ENCODE results near the gene PIKFYVE.
"Not testable (repeated sequence)": the region's sequence is repeated elsewhere in the genome, so short reads cannot be mapped to it uniquely, and the experiment has no call there.

The PIKFYVE gene

GRCh38 chr2:208373460-208374089 is 107.5 kb downstream of the PIKFYVE start:
- POLR2A ChIA-PET = no interaction called here
- peak; percentile 54 for DNase-seq (ENCODE audit: extremely low spot score)
- TF ChIP-seq, protein P1, sequence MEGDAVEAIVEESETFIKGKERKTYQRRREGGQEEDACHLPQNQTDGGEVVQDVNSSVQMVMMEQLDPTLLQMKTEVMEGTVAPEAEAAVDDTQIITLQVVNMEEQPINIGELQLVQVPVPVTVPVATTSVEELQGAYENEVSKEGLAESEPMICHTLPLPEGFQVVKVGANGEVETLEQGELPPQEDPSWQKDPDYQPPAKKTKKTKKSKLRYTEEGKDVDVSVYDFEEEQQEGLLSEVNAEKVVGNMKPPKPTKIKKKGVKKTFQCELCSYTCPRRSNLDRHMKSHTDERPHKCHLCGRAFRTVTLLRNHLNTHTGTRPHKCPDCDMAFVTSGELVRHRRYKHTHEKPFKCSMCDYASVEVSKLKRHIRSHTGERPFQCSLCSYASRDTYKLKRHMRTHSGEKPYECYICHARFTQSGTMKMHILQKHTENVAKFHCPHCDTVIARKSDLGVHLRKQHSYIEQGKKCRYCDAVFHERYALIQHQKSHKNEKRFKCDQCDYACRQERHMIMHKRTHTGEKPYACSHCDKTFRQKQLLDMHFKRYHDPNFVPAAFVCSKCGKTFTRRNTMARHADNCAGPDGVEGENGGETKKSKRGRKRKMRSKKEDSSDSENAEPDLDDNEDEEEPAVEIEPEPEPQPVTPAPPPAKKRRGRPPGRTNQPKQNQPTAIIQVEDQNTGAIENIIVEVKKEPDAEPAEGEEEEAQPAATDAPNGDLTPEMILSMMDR (IDR thresholded peaks at IDR 0.05; ENCODE audit: control extremely low read depth, extremely low read depth, low read depth, missing control alignments) = peak; percentile 76
- CTCF ChIA-PET = interaction anchor here (0.7 to 2.7 kb wide), 9 partner anchors 9 to 833 kb away, joined by 3 to 14 read pairs (median 4); partner anchors contain the start of gene PIKFYVE

DNA sequence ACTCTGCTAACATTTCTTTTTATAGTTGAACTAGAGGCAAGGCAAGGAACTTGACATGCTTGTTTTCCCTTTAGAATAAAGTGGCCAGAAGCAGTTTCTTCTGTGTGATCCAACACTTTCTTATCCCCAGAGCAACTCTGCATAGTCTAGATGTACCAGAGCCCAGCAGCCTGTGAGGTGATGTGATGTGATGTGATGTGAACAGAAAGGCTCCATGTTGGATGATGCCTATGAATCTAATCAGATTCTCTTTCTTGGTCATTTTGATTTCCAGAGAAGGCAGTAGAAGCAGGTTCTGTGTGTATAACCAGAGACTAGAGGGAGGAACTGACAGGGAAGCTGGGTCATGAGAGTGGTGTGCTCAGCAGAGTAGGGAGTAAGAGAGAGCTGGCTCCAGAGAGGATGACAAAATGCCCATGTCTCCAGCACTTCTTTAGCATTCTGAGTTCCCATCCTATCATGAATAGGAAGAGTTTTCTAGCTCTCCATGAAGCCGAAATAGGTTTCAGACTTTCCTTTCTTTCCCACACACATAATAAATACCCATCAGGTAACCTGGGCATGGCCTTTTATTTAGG is 109.5 kb downstream of the PIKFYVE start:
- CTCF ChIA-PET = interaction anchor here (0.7 to 1.2 kb wide), 2 partner anchors 10 to 14 kb away, joined by 3 read pairs; no protein-coding TSS in a partner anchor
- POLR2A ChIA-PET = no interaction called here
- TF ChIP-seq, protein P1 (IDR thresholded peaks at IDR 0.05; ENCODE audit: control extremely low read depth, extremely low read depth, low read depth, missing control alignments) = no peak
- DNase-seq (ENCODE audit: extremely low spot score) = no peak

GRCh38 chr2:208377344-208377860 is 111.3 kb downstream of the PIKFYVE start:
- POLR2A ChIA-PET, CTCF ChIA-PET: not testable (repeated sequence)

DNA sequence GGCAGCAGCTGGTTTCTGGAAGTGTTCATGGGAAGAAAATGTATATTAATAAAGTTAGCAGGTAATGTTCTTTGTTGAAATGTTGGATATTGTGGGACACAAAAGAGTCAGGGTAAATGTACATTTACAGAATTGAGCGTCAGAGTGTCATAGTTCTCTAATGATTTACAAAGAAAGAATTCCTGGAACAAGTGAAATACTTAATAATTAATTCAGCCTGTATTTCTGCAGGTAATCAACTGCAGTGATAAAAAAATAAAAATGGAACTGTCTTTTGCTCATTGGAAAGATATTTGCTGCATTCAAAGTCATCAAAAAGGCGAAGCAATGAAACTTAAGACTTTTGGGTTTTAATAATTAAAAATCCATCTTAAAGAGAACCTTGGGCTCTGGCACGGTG is 113.1 kb downstream of the PIKFYVE start:
- TF ChIP-seq, protein P1 (IDR thresholded peaks at IDR 0.05; ENCODE audit: control extremely low read depth, extremely low read depth, low read depth, missing control alignments) = no peak
- CTCF ChIA-PET = no interaction called here
- POLR2A ChIA-PET = no interaction called here
- no peak for DNase-seq (ENCODE audit: extremely low spot score)

More at GRCh38 chr2:208377344-208377860, 111.3 kb downstream of the PIKFYVE start:
- not testable (repeated sequence) for DNase-seq (ENCODE audit: extremely low spot score)

GRCh38 chr2:208384637-208385036 is 118.6 kb downstream of the PIKFYVE start:
- TF ChIP-seq, protein P1 (IDR thresholded peaks at IDR 0.05; ENCODE audit: control extremely low read depth, extremely low read depth, low read depth, missing control alignments) = no peak
- ChIA-PET CTCF (no interaction called here), POLR2A (no interaction called here)
- DNase-seq (ENCODE audit: extremely low spot score) = no peak

DNA sequence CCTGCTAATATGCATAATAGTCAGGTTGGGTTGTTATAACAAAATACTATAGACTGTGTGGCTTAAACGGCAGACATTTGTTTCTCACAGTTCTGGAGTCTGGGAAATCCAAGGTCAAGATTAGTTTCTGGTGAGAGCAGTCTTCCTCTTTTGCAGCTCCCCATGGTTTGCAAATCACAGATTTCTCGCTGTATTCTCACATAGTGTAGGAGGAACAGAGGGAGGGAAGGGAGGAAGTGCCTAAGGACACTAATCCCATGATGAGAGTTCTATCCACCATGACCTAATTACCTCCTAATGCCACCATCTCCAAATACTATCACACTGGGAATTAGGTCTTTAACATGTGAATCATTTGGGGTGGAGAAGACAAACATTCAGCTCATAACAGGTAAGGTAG is 120.5 kb downstream of the PIKFYVE start:
- TF ChIP-seq, protein P1 (IDR thresholded peaks at IDR 0.05; ENCODE audit: control extremely low read depth, extremely low read depth, low read depth, missing control alignments) = no peak
- ChIA-PET POLR2A (no interaction called here), CTCF (interaction anchor here (0.7 to 2.1 kb wide), 5 partner anchors 9 to 20 kb away, joined by 3 to 8 read pairs (median 4); partner anchors contain the start of gene PTH2R)
- DNase-seq (ENCODE audit: extremely low spot score) = no peak

- TF ChIP-seq, protein P1 (IDR thresholded peaks at IDR 0.05; ENCODE audit: control extremely low read depth, extremely low read depth, low read depth, missing control alignments) = no peak
- ChIA-PET POLR2A (no interaction called here), CTCF (interaction anchor here (0.8 to 4.1 kb wide), 2 partner anchors 15 to 17 kb away, joined by 3 to 14 read pairs; no protein-coding TSS in a partner anchor)
- DNase-seq (ENCODE audit: extremely low spot score) = no peak
These were observed 123.9 kb downstream of the PIKFYVE start for GRCh38 chr2:208389940-208390339.

Data from GM10248 (cell line).